Dendritic cell treated with granulocyte-macrophage colony-stimulating factor and Interleukin-4, amounts not matched to agents 40 ng/mL and 50 ng/mL, for 4 days (primary cell): ENCODE measurements around the gene HOXC13.
A peak's percentile ranks its signal among the peaks of the same experiment; 100 is the strongest.

Experiments used
- H3K27ac Mint-ChIP-seq: one replicate; pipeline ENCODE4 v1.8.0; 2022; ENCODE audit warnings: mild to moderate bottlenecking, mixed read lengths
- H3K27me3 Mint-ChIP-seq: one replicate; pipeline ENCODE4 v1.8.0; 2022; ENCODE audit warnings: mild to moderate bottlenecking, mixed read lengths
- H3K36me3 Mint-ChIP-seq: one replicate; pipeline ENCODE4 v1.8.0; 2022; ENCODE audit warnings: low read depth, mixed read lengths
- H3K4me1 Mint-ChIP-seq: one replicate; pipeline ENCODE4 v1.8.0; 2022; ENCODE audit warnings: low read depth, mixed read lengths
- H3K4me3 Mint-ChIP-seq: one replicate; pipeline ENCODE4 v1.8.0; 2022; ENCODE audit warnings: mild to moderate bottlenecking, moderate library complexity, mixed read lengths
- H3K9me3 Mint-ChIP-seq: one replicate; pipeline ENCODE4 v1.8.0; 2022; ENCODE audit warnings: mixed read lengths
- intact Hi-C: fragments of 100-400 bp; cut with micrococcal nuclease; formaldehyde crosslinking; loops from one replicate; pipeline ENCODE4 v1.15.0; 2022

Gene HOXC13

GRCh38 chr12:53966385-53967133 is 27.9 kb downstream of the HOXC13 start:
- Mint-ChIP-seq H3K4me3 (no peak overlapping the region), H3K27me3 (peaks cover 95% of the 10 kb centered on the region), H3K36me3 (no peaks in the 10 kb centered on the region), H3K4me1 (peaks cover 29% of the 10 kb centered on the region), H3K27ac (no peak overlapping the region), H3K9me3 (peaks cover 9% of the 10 kb centered on the region)
- intact Hi-C loops, result no loop called here

DNA sequence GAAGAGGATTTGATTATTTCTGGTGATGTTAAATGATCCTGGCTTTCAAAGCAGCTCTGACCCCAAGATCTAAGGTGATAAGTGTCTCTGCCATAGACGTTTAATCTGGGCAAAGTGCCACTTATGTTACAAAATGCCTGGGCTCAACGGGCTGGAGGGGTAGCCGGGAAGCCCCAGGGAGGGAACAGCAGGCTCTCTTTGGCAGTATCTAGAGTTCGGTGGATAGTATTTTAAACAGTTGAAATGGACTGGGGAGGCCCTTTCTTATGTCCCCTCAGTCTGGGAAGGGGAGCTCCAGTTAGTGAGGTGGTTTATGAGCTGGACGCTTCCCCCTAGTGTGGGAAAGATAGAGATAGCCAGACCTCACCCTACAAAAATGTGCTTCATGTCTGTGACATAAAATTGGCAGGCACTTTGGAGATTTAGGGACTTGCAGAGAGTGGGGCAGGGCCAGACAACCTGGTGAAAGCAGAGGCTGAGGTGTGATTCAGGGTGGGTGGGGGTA is 28.8 kb downstream of the HOXC13 start:
- H3K27me3 Mint-ChIP-seq, result peaks cover 100% of the 10 kb centered on the region
- no peak overlapping the region for H3K27ac Mint-ChIP-seq
- intact Hi-C loops, result no loop called here
- no peaks in the 10 kb centered on the region for H3K36me3 Mint-ChIP-seq
- H3K9me3 Mint-ChIP-seq, result peaks cover 9% of the 10 kb centered on the region
- no peak overlapping the region for H3K4me3 Mint-ChIP-seq
- peaks cover 29% of the 10 kb centered on the region for H3K4me1 Mint-ChIP-seq

GRCh38 chr12:53968214-53969127 is 29.8 kb downstream of the HOXC13 start:
- Mint-ChIP-seq H3K27ac (no peak overlapping the region), H3K4me3 (no peak overlapping the region), H3K4me1 (peaks cover 35% of the 10 kb centered on the region), H3K36me3 (no peaks in the 10 kb centered on the region), H3K27me3 (peaks cover 100% of the 10 kb centered on the region), H3K9me3 (peaks cover 9% of the 10 kb centered on the region)
- intact Hi-C loops, result no loop called here

DNA sequence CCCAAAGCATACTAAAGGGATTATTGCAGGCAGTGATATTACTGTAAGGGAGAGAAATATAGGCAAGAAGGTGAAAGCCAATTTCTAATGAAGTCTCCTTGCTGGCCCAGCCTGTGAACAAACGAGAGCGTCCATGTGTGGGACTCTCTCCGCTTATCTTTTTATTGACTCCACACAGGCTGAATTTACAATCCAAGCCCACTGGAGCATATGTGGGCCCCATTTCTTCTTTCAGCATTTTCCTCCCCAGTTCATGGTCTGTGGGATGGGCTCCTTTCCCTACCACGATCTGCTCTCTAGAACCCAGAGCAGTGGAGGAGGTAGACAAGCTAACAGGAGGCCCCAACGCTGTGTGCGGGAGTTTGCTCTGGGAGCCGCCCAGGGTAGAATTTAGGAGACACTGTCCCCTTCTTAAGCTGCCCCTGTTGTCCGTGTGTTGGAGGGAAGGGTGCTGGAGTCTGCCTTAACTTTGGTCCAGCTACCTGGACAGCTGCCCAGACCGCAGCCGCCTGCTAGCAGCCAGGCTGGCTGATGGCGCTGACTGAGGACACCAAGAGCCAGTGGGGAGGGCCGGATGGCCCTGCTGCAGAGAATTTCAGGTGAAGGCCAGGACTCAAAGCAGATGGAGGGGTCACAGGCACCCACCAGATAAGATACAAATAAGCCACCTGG is 31.1 kb downstream of the HOXC13 start:
- Mint-ChIP-seq H3K4me1 (peaks cover 25% of the 10 kb centered on the region), H3K36me3 (no peaks in the 10 kb centered on the region), H3K4me3 (no peak overlapping the region), H3K27me3 (peaks cover 99% of the 10 kb centered on the region), H3K27ac (no peak overlapping the region), H3K9me3 (peaks cover 9% of the 10 kb centered on the region)
- intact Hi-C loops, result no loop called here

DNA sequence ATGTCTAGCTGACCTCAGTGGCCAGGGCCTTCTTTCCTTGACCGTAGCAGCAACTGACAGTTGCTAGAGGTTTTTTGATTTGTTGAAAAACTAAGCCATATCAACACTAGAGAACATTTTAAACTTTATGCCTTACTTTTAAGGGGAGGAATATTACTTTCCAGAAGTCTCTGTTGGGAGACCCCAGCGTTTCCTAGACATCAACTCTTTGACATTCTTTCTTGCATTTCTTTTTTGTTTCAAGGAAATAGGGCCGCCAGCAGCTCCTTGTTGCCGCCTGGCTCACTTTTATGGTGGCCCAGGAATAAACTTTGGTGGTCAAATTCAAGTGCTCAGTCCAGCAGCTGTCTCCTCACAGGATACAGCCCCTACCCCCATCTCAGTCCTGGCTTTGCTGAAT is 31.8 kb downstream of the HOXC13 start:
- intact Hi-C loops, result no loop called here
- Mint-ChIP-seq H3K27me3 (peaks cover 99% of the 10 kb centered on the region), H3K4me3 (no peak overlapping the region), H3K4me1 (peaks cover 22% of the 10 kb centered on the region), H3K27ac (no peak overlapping the region), H3K9me3 (peaks cover 5% of the 10 kb centered on the region), H3K36me3 (no peaks in the 10 kb centered on the region)

- peaks cover 99% of the 10 kb centered on the region for H3K27me3 Mint-ChIP-seq
- H3K4me3 Mint-ChIP-seq, result no peak overlapping the region
- no peak overlapping the region for H3K27ac Mint-ChIP-seq
- H3K36me3 Mint-ChIP-seq, result no peaks in the 10 kb centered on the region
- no peaks in the 10 kb centered on the region for H3K9me3 Mint-ChIP-seq
- intact Hi-C loops, result no loop called here
- peaks cover 15% of the 10 kb centered on the region for H3K4me1 Mint-ChIP-seq
Measured at GRCh38 chr12:53971129-53971528, 32.5 kb downstream of the HOXC13 start.

DNA sequence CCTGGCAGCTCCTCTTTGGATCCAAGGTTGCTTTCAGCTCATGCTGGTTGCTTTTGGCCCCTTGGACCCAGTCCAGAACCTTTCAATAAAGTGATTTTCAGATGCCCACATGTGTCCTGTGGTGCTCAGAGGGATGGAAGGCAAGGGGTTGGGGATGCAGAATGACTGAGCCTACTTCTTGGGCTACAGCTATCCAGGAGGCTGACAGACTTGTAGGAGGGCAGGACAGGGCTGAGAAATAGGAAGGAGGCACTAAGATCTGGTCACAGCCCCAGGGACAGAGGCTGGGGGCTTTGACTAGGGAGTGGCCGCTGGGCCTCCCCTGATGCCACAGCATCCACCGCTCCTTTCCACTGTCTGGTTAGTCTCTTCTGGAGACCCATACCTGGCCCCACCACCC is 33.1 kb downstream of the HOXC13 start:
- H3K36me3 Mint-ChIP-seq, result no peaks in the 10 kb centered on the region
- peaks cover 9% of the 10 kb centered on the region for H3K4me1 Mint-ChIP-seq
- no peak overlapping the region for H3K4me3 Mint-ChIP-seq
- intact Hi-C loops, result no loop called here
- H3K9me3 Mint-ChIP-seq, result no peaks in the 10 kb centered on the region
- no peak overlapping the region for H3K27ac Mint-ChIP-seq
- H3K27me3 Mint-ChIP-seq, result peaks cover 99% of the 10 kb centered on the region

DNA sequence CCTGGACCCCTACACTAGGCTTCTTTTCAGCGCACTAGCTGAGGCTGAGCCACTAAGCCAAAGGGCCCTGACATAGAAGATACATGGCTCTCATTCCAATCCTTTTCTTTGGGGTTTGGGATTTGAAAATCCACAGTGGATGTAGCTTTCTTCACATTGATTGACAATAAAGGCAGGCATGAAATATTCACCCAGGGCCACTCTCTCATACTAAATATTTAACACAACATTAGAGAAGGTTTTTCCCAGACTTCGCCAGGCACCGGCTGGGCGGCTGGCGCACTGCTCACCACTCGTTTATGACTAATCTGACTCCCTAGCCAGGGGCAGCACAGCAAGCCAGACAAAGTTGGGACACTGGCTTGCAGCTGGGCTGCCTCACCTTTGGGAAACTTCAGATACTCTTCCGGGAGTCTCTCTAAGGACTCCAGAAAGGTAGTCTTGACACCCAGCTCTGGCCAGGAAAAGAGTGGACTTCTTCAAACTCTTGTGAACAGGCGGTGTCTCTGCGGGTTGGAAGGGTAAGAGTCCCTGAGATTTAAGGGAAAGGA is 33.6 kb downstream of the HOXC13 start:
- Mint-ChIP-seq H3K27me3 (peaks cover 99% of the 10 kb centered on the region), H3K27ac (no peak overlapping the region), H3K36me3 (no peaks in the 10 kb centered on the region), H3K4me3 (no peak overlapping the region), H3K9me3 (no peaks in the 10 kb centered on the region), H3K4me1 (peaks cover 7% of the 10 kb centered on the region)
- intact Hi-C loops, result no loop called here

DNA sequence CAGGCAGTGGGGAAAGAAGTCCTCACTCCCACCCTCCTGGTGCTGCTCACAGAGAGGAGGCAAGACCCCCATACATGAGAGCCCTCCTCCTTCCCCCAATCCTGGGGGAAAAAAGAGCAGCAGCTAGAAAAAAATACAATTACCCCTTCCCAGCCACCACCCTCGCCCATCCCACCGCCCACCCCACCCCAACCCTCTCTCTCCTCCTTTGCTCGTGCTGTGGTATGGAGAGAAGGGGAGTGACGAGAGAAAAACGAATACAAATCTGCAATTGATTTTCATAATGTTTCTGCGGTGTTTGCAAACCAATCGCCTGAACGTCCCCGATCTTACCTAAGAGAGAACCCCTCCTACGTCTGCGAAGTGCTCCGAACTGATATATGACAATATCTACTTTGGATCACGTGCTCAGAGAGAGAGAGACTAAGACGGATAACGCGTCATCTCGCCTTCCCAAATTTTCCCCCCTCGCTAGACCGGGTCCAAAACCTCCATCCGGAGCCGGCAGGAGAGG is 34.1 kb downstream of the HOXC13 start, which contains the start of gene HOXC11:
HOXC11 (plus strand) TSS at position 405 of the 514 bp plus-strand sequence. CDS start 116 bp downstream, outside the sequence.
- H3K36me3 Mint-ChIP-seq, result no peaks in the 10 kb centered on the region
- H3K27ac Mint-ChIP-seq, result no peak within 1 kb of the TSS
- peak within 1 kb of the TSS; percentile 66 for H3K4me3 Mint-ChIP-seq
- no peaks in the 10 kb centered on the region for H3K9me3 Mint-ChIP-seq
- H3K4me1 Mint-ChIP-seq, result peaks cover 7% of the 10 kb centered on the region
- intact Hi-C loops, result no loop called here
- peaks cover 99% of the 10 kb centered on the region for H3K27me3 Mint-ChIP-seq

DNA sequence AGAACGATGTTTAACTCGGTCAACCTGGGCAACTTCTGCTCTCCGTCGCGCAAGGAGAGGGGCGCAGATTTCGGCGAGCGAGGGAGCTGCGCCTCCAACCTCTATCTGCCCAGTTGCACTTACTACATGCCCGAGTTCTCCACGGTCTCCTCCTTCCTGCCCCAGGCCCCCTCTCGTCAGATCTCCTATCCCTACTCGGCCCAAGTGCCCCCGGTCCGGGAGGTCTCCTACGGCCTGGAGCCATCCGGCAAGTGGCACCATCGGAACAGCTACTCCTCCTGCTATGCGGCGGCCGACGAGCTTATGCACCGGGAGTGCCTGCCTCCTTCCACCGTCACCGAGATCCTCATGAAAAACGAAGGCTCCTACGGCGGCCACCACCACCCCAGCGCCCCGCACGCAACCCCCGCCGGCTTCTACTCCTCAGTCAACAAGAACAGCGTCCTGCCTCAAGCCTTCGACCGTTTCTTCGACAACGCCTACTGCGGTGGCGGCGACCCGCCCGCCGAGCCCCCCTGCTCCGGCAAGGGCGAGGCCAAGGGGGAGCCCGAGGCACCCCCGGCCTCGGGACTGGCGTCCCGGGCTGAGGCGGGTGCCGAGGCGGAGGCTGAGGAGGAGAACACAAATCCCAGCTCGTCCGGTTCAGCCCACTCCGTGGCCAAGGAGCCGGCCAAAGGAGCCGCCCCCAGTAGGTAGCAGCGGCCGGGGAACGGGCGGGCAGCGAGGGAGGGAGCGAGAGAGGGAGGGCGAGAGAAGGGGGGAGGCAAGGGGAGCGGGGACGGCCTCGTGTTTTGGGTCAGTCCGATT is 34.8 kb downstream of the HOXC13 start:
- intact Hi-C loops, result no loop called here
- Mint-ChIP-seq H3K36me3 (no peaks in the 10 kb centered on the region), H3K27me3 (peaks cover 99% of the 10 kb centered on the region), H3K9me3 (no peaks in the 10 kb centered on the region), H3K27ac (no peak overlapping the region), H3K4me1 (peaks cover 7% of the 10 kb centered on the region), H3K4me3 (peak overlapping the region; percentile 49)

GRCh38 chr12:53974084-53975063 is 35.7 kb downstream of the HOXC13 start, which contains the start of gene HOTAIR:
TSS of gene HOTAIR (minus strand) at chr12:53974954.
- Mint-ChIP-seq H3K9me3 (no peaks in the 10 kb centered on the region), H3K36me3 (no peaks in the 10 kb centered on the region), H3K4me3 (peak within 1 kb of the TSS; percentile 66), H3K4me1 (peaks cover 7% of the 10 kb centered on the region), H3K27me3 (peaks cover 99% of the 10 kb centered on the region), H3K27ac (peak within 1 kb of the TSS; percentile 39)
- intact Hi-C loops, result no loop called here

- Mint-ChIP-seq H3K27me3 (peaks cover 99% of the 10 kb centered on the region), H3K36me3 (no peaks in the 10 kb centered on the region), H3K27ac (no peak overlapping the region), H3K4me1 (peaks cover 7% of the 10 kb centered on the region), H3K9me3 (no peaks in the 10 kb centered on the region), H3K4me3 (peak overlapping the region; percentile 66)
- intact Hi-C loops, result no loop called here
Measured at GRCh38 chr12:53975064-53975471, 36.4 kb downstream of the HOXC13 start.
